Stomach (tissue), 9 donors: Measurements from ENCODE around the gene S100A4. TPM values are rescaled to one million over a fixed set of nuclear protein-coding genes. Genes with fewer than 3 reads are reported as not detected.

Experiments
- DNase-seq, 2 donors: peaks; one replicate each; pipeline versions ENCODE4 v3.0.0 to v3.0.0-alpha.2; 2013 to 2019
- H3K27ac ChIP-seq, 5 donors: fragments of 200-600 bp in 4 of 5; sonication (generic) in 4 of 5; one replicate each; pipeline ENCODE4 v1.5.1; 2013 to 2019; ENCODE audit warnings: mild to moderate bottlenecking in 1 of 5, moderate library complexity in 1 of 5
- H3K27me3 ChIP-seq, 3 donors: fragments of 200-600 bp; sonication (generic); one replicate each; pipeline ENCODE4 v1.5.1; 2017 to 2019; ENCODE audit warnings: mixed run types in 1 of 3
- H3K36me3 ChIP-seq, 4 donors: fragments of 200-600 bp; sonication (generic); 1 replicate in 3 of 4; 2 replicates in 1 of 4; pipeline ENCODE4 v1.5.1; 2016 to 2019
- H3K4me1 ChIP-seq, 4 donors: fragments of 200-600 bp; sonication (generic); one replicate each; pipeline ENCODE4 v1.5.1; 2016 to 2019
- H3K4me3 ChIP-seq, 4 donors: fragments of 200-600 bp; sonication (generic) in 3 of 4; one replicate each; pipeline ENCODE4 v1.5.1; 2016 to 2019; ENCODE audit warnings: mild to moderate bottlenecking in 1 of 4
- H3K9me3 ChIP-seq, 4 donors: fragments of 200-600 bp; sonication (generic); one replicate each; pipeline ENCODE4 v1.5.1; 2016 to 2019
- CTCF ChIP-seq, 7 experiments: fragments of 450-650 bp in 4 of 7; fragments of 200-600 bp in 3 of 7; sonication (generic) in 3 of 7; IDR thresholded peaks; one replicate each; pipeline ENCODE4 v1.5.1; 2016 to 2019; ENCODE audit warnings: antibody characterized with exemption in 7 of 7, control low read depth in 2 of 7, mild to moderate bottlenecking in 1 of 7
- EP300 ChIP-seq: sonication (generic); formaldehyde crosslinking; IDR thresholded peaks from one replicate; pipeline ENCODE4 v1.6.1; 2017; ENCODE audit warnings: antibody characterized with exemption
- POLR2A ChIP-seq, 4 donors: fragments of 450-650 bp; IDR thresholded peaks; one replicate each; pipeline ENCODE4 v1.6.1; 2016; ENCODE audit warnings: antibody characterized with exemption in 4 of 4, control low read depth in 2 of 4, mild to moderate bottlenecking in 1 of 4, moderate library complexity in 1 of 4
- POLR2AphosphoS5 ChIP-seq, 3 donors: sonication (generic); formaldehyde crosslinking; IDR thresholded peaks; one replicate each; pipeline ENCODE4 v1.6.1; 2016; ENCODE audit warnings: antibody characterized with exemption in 3 of 3
- WGBS, 5 donors: extraction: QIAGEN DNeasy Blood & Tissue Kit in 3 of 5; methylation state at CpG; one replicate each; pipeline versions ENCODE4 v1.1.5 to v1.1.7; 2013 to 2018; 5-methylcytosine and 5-hydroxymethylcytosine counted together
- intact Hi-C: fragments of 100-400 bp; cut with DNase I; formaldehyde crosslinking; loops from one replicate; pipeline ENCODE4 v1.15.1; 2023; ENCODE audit warnings: low total_unique reads
- polyA plus RNA-seq, 3 donors: library from polyadenylated mRNA; stranded (reverse); fragments of 200-250 nt; gene quantifications; one replicate each; pipeline ENCODE4 v1.2.3, GENCODE V29; 2013
- total RNA-seq, 5 donors: library from RNA; depleted of rRNA; stranded (reverse); fragments of >200 nt; gene quantifications; one replicate each; pipeline versions ENCODE4 v1.1.0 to v1.2.3, GENCODE V29; 2014 to 2016
- donor health status: healthy with polysubstance abuse.
- donor health status: Bipolar disorder and iron deficiency.
- donor health status: healthy.

Gene S100A4
- total and polyA plus RNA-seq, 8 donors: 9.9 to 541 (median 40.1) TPM

DNA sequence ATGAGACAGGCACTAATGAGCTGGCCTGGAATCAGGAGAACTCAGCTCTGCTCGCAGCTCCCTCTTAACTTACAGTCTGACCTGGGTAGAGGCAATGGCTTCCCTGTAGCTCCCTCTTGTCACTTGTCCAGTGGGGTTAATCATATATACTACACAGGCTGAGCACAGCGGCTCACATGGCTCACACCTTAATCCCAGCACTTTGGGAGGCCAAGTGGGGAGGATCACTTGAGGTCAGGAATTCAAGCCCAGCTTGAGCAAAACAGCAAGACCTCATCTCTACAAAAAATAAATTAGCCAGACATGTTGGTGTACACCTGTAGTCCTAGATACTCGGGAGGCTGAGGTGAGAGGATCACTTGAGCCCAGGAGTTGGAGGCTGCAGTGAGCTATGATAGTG lies 14.0 kb downstream of the S100A4 start:
- H3K27me3 ChIP-seq: no peaks in the 10 kb centered on the region
- WGBS, 5 donors: 79 to 94% (median 89%) methylated on average over 3 of the region's 3 CpGs
- H3K4me1 ChIP-seq: peaks cover 43 to 46% (median 44%) of the 10 kb centered on the region in 4 donors
- peaks cover 0 to 9% (median 0%) of the 10 kb centered on the region in 4 donors for H3K36me3 ChIP-seq
- H3K27ac ChIP-seq: peak overlapping the region in 4 of 5 donors; percentile 96 to 99 (median 99)
- TF ChIP-seq EP300 (no peak), POLR2AphosphoS5 (IDR thresholded peaks at IDR 0.05) (no peak), CTCF (IDR thresholded peaks at IDR 0.05) (no peak), POLR2A (IDR thresholded peaks at IDR 0.05) (no peak)
- intact Hi-C loops: loop anchor here (5.0 kb wide), 1 partner anchor 36 kb away; the partner anchor contains the start of gene S100A2
- no peaks in the 10 kb centered on the region for H3K9me3 ChIP-seq
- DNase-seq: no peak
- H3K4me3 ChIP-seq: no peak overlapping the region

DNA sequence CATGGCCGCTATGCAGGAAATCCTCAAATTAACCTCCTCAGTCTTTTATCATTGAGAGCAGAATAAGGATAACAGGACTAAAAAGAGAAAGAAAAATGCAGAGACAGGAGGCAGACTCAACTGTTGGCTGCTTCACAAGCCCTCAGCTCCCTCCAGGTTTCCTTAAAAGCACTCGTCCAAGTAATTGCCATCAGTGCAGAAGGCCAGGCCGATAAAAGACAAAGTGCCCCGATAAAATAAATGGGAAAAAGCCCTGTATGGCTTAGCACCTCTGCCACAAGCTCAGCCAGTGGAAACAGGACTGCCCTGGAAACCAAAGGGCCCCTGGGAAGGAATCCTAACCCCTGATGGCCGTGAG lies 17.9 kb downstream of the S100A4 start:
- Histone ChIP-seq H3K4me3 (no peak overlapping the region), H3K36me3 (no peaks in the 10 kb centered on the region), H3K9me3 (no peaks in the 10 kb centered on the region), H3K4me1 (peaks cover 12 to 17% (median 13%) of the 10 kb centered on the region in 4 donors), H3K27ac (no peak overlapping the region), H3K27me3 (no peaks in the 10 kb centered on the region)
- WGBS, 5 donors: 85 to 95% (median 92%) methylated on average over 5 of the region's 5 CpGs
- DNase-seq: no peak
- intact Hi-C loops: no loop called here
- TF ChIP-seq POLR2AphosphoS5 (IDR thresholded peaks at IDR 0.05) (no peak), EP300 (no peak), CTCF (IDR thresholded peaks at IDR 0.05) (no peak), POLR2A (IDR thresholded peaks at IDR 0.05) (no peak)

DNA sequence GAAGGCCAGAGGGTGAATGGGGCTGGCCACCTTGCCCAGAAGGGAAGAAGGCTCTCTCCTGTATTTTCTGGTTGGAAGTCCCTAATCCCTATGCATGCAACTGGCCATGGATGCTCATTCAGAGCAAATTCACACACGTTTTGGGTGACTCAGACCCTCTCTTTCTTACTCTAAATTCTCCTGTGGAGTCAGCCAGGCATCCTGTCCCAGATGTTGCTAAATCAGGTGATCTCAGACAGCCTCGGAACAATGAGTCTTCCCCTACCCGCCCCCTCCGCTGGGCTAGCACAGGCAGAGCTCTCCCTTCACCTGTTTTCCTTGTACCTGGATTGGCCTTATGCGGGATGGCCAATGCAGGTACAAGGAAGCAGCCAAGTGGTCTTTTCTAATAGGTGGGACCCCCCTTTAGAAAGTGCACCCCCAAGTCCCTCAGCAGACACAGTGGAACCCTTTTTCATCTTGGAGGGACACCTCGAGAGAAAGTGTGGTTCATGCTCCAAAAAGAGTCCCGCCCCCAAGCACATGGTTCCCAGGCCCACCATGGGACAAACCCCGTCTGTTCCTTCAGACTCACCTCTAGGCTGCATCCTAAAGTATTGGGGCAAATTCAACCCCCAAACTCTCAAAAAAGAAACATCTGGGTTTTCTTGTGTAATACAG lies 18.5 kb downstream of the S100A4 start:
- DNase-seq: no peak
- intact Hi-C loops: no loop called here
- Histone ChIP-seq H3K27me3 (no peaks in the 10 kb centered on the region), H3K9me3 (no peaks in the 10 kb centered on the region), H3K36me3 (no peaks in the 10 kb centered on the region), H3K4me3 (no peak overlapping the region), H3K27ac (no peak overlapping the region), H3K4me1 (peaks cover 7 to 14% (median 8%) of the 10 kb centered on the region in 4 donors)
- TF ChIP-seq EP300 (no peak), POLR2A (IDR thresholded peaks at IDR 0.05) (no peak), CTCF (IDR thresholded peaks at IDR 0.05) (no peak), POLR2AphosphoS5 (IDR thresholded peaks at IDR 0.05) (no peak)
- WGBS, 5 donors: 80 to 92% (median 90%) methylated on average over 5 to 8 of the region's 8 CpGs

GRCh38 chr1:153526132-153526543 lies 19.5 kb downstream of the S100A4 start:
- Histone ChIP-seq H3K4me1 (peaks cover 0 to 8% (median 0%) of the 10 kb centered on the region in 4 donors), H3K9me3 (no peaks in the 10 kb centered on the region), H3K4me3 (no peak overlapping the region), H3K27me3 (no peaks in the 10 kb centered on the region), H3K27ac (no peak overlapping the region), H3K36me3 (no peaks in the 10 kb centered on the region)
- no peak for DNase-seq
- intact Hi-C loops: no loop called here
- 44 to 66% (median 52%) methylated on average over 8 of the region's 8 CpGs for WGBS, 5 donors
- TF ChIP-seq POLR2A (IDR thresholded peaks at IDR 0.05) (no peak), EP300 (no peak), CTCF (IDR thresholded peaks at IDR 0.05) (no peak), POLR2AphosphoS5 (IDR thresholded peaks at IDR 0.05) (no peak)
